ENCODE measurements around the gene C5. TPM values are rescaled to one million over a fixed set of nuclear protein-coding genes. Genes with fewer than 3 reads are reported as not detected.
A peak's percentile ranks its signal among the peaks of the same experiment; 100 is the strongest.

The C5 gene
- total and polyA plus RNA-seq, 9 of the 15 experiments (the other 6 are each of a cell fraction or from before 2014, with no cell fraction given) = 0.08 to 0.91 (median 0.42) TPM

- intact Hi-C loops (cut with micrococcal nuclease) (loop anchor here (5.0 to 10.0 kb wide), 2 partner anchors 193 to 321 kb away; no protein-coding TSS in a partner anchor), in situ Hi-C loops (cut with MboI) (loop anchor here (25.0 kb wide), 1 partner anchor 323 kb away; no protein-coding TSS in a partner anchor)
- Histone ChIP-seq H3K79me2 (ENCODE audit: control insufficient read depth, insufficient read depth, low read length) (no peaks in the 10 kb centered on the region), H3K9me3 (replicated peaks; ENCODE audit: control insufficient read depth, insufficient read depth, low read depth, low read length) (no peaks in the 10 kb centered on the region), H3K9ac (ENCODE audit: insufficient read depth in 1 of 2, low read depth in 2 of 2, low read length in 2 of 2) (peak overlapping the region in 1 of 2 experiments; percentile 50; a peak in 2 of 4 replicates), H3K4me3 (no peak overlapping the region), H3K27ac (ENCODE audit: extremely low read depth, low read depth, low read length) (no peak overlapping the region), H3K27me3 (ENCODE audit: control insufficient read depth in 2 of 2, insufficient read depth in 2 of 2, low read length in 2 of 2) (no peaks in the 10 kb centered on the region; a peak in 1 of 5 replicates), H3K9me1 (ENCODE audit: control insufficient read depth, insufficient read depth, low read length) (no peaks in the 10 kb centered on the region), H3K4me2 (ENCODE audit: insufficient read depth, low read length) (peak overlapping the region; percentile 45; the same call in 1 of the 2 replicates), H4K20me1 (replicated peaks; ENCODE audit: control insufficient read depth, insufficient read depth, low read length) (no peaks in the 10 kb centered on the region), H3K4me1 (replicated peaks in 1 of 2; ENCODE audit: control insufficient read depth in 2 of 2, insufficient read depth in 2 of 2, low read length in 2 of 2) (peaks cover 13 to 40% of the 10 kb centered on the region in 2 experiments), H2AFZ (ENCODE audit: low read depth, low read length) (peak overlapping the region; percentile 69), H3K36me3 (ENCODE audit: control insufficient read depth, insufficient read depth, low read length) (no peaks in the 10 kb centered on the region)
- ATAC-seq = peak; percentile 79
- peak; percentile 83 for FAIRE-seq
- POLR2A ChIA-PET = interaction anchor here (0.6 to 0.9 kb wide), 3 partner anchors 8 to 60 kb away, joined by 3 to 4 read pairs (median 4); no protein-coding TSS in a partner anchor
- DNase-seq (ENCODE audit: extremely low read depth in 1 of 4, low spot score in 3 of 4) = peak; percentile 57 to 91 (median 72)
- CTCF ChIA-PET (ENCODE audit: low intra/inter-chr PET ratio) = interaction anchor here (2.5 kb wide), 1 partner anchor 179 kb away, joined by 12 read pairs; no protein-coding TSS in a partner anchor
- WGBS (ENCODE audit: insufficient coverage, low coverage, missing lambda C conversion rate) = 1% methylated on average over 4 of the region's 4 CpGs
- no TSS peak for BruUV-seq (replicated peaks)
- TF ChIP-seq BHLHE40 (IDR thresholded peaks at IDR 0.05; ENCODE audit: low read length) (peak; percentile 70), ETS2 (tag; IDR thresholded peaks at IDR 0.05; ENCODE audit: borderline replicate concordance, poor library complexity, severe bottlenecking) (no peak), MYC (IDR thresholded peaks at IDR 0.05; ENCODE audit: low read depth, low read length) (peak; percentile 88), MYC (CRISPR knock-in tag; IDR thresholded peaks at IDR 0.05; ENCODE audit: borderline replicate concordance, low read depth) (no peak), ZNF766 (CRISPR knock-in tag; conservative IDR thresholded peaks at IDR 0.05) (0 out of 2 replicates have a peak, but pooled peaks have one; percentile 32), GTF2A2 (tag; IDR thresholded peaks at IDR 0.05) (no peak), TAL1 (IDR thresholded peaks at IDR 0.05) (peak; percentile 17; the same call in 1 of the 2 replicates), ZBTB26 (CRISPR knock-in tag; IDR thresholded peaks at IDR 0.05) (no peak), CTBP1 (IDR thresholded peaks at IDR 0.05; ENCODE audit: borderline replicate concordance) (peak; percentile 37; the same call in 1 of the 2 replicates), CBFA2T2 (conservative IDR thresholded peaks at IDR 0.05) (peak; percentile 45), PHF21A (IDR thresholded peaks at IDR 0.05; ENCODE audit: borderline replicate concordance, low read depth) (no peak), E2F5 (CRISPR knock-in tag; IDR thresholded peaks at IDR 0.05) (no peak)
- TF ChIP-seq, protein P1, sequence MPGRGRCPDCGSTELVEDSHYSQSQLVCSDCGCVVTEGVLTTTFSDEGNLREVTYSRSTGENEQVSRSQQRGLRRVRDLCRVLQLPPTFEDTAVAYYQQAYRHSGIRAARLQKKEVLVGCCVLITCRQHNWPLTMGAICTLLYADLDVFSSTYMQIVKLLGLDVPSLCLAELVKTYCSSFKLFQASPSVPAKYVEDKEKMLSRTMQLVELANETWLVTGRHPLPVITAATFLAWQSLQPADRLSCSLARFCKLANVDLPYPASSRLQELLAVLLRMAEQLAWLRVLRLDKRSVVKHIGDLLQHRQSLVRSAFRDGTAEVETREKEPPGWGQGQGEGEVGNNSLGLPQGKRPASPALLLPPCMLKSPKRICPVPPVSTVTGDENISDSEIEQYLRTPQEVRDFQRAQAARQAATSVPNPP (IDR thresholded peaks at IDR 0.05; ENCODE audit: borderline replicate concordance, insufficient read depth, insufficient read length) = no peak
These were observed 114.7 kb downstream of the C5 start for GRCh38 chr9:120935383-120935857.
